Pancreas (tissue), 10 donors: ENCODE results near the gene SNRPA. TPM values are rescaled to one million over a fixed set of nuclear protein-coding genes. Genes with fewer than 3 reads are reported as not detected.

Experiments
- ATAC-seq, 4 donors: fragments of 200-7000 bp; cut with Tn5 transposase; one replicate each; pipeline versions ENCODE4 v1.8.0 to v1.9.1; 2020; ENCODE audit warnings: mild to moderate bottlenecking in 4 of 4, moderate library complexity in 4 of 4
- DNase-seq, 6 donors: peaks; one replicate each; pipeline ENCODE4 v3.0.0-alpha.2; 2020
- FAIRE-seq: peaks from 2 replicates; lab custom pipeline; 2012; peaks lifted over from hg19 to GRCh38; lab: Jason Lieb, UNC
- H3K27ac ChIP-seq, 4 donors: fragments of 200-600 bp; sonication (generic); 1 replicate in 3 of 4; 2 replicates in 1 of 4; pipeline versions ENCODE4 v1.5.0 to v1.8.0; 2020
- H3K27me3 ChIP-seq, 4 donors: fragments of 200-600 bp; one replicate each; pipeline ENCODE4 v1.8.0; 2021
- H3K36me3 ChIP-seq, 3 donors: fragments of 200-600 bp; sonication (generic) in 1 of 3; one replicate each; pipeline versions ENCODE4 v1.5.0 to v1.8.0; 2020 to 2021
- H3K4me1 ChIP-seq, 3 donors: fragments of 200-600 bp; one replicate each; pipeline ENCODE4 v1.8.0; 2021
- H3K4me3 ChIP-seq, 4 donors: fragments of 200-600 bp; sonication (generic) in 2 of 4; one replicate each; pipeline versions ENCODE4 v1.5.0 to v1.8.0; 2020 to 2021
- H3K9me3 ChIP-seq, 4 donors: fragments of 200-600 bp; one replicate each; pipeline ENCODE4 v1.8.0; 2021
- WGBS, 2 donors: extraction: QIAGEN DNeasy Blood & Tissue Kit; methylation state at CpG; one replicate each; pipeline ENCODE4 v1.1.7; 2013; 5-methylcytosine and 5-hydroxymethylcytosine counted together
- intact Hi-C, 3 donors: fragments of 100-400 bp; cut with DNase I; formaldehyde crosslinking; loops; one replicate each; pipeline versions ENCODE4 v1.11.1 to v1.14.2; 2022
- polyA plus RNA-seq, 2 donors: library from polyadenylated mRNA; stranded (reverse); fragments of 200-250 nt; gene quantifications; one replicate each; pipeline ENCODE4 v1.2.3, GENCODE V29; 2013
- total RNA-seq, 6 donors: library from RNA; stranded (reverse); fragmentation: NEBNext Ultra II Directional in 4 of 6; extraction: Animal tissue kit (Norgen Biotek cat#: 25700) in 4 of 6; gene quantifications; one replicate each; pipeline versions ENCODE4 v1.2.1 to v1.2.4, GENCODE V29; 2021 to 2023
- TF ChIP-seq, protein P1 (sequence below), 4 donors: fragments of 200-600 bp; sonication (generic) in 3 of 4; IDR thresholded peaks; one replicate each; pipeline versions ENCODE4 v1.5.0 to v1.8.0; 2021; ENCODE audit warnings: antibody characterized with exemption in 4 of 4
- donor health status: healthy with polysubstance abuse.
- donor health status: DM: no; HTN: no; CAD: no; lungs with moderate emphysema.
- donor health status: DM: no; HTN: no; CAD: no.
- donor health status: control.
- donor health status: control.
- donor health status: Bipolar disorder and iron deficiency.
- donor health status: DM: yes; HTN: yes; CAD: no.
- donor health status: DM: no; HTN: no; CAD: no.
- donor health status: DM: no; HTN: no; CAD: no.
- donor health status: DM: yes; HTN: yes; CAD: no.

The SNRPA gene
- total and polyA plus RNA-seq, 8 donors: 18.9 to 33.0 (median 26.3) TPM

- WGBS, 2 donors: 0% methylated on average over 20 of the region's 20 CpGs
- Histone ChIP-seq H3K27me3 (no peaks in the 10 kb centered on the region), H3K4me3 (peak overlapping the region; percentile 62 to 86 (median 69)), H3K36me3 (no peaks in the 10 kb centered on the region), H3K27ac (peak overlapping the region; percentile 92 to 97 (median 94)), H3K9me3 (no peaks in the 10 kb centered on the region), H3K4me1 (peaks cover 21 to 26% (median 22%) of the 10 kb centered on the region in 3 donors)
- intact Hi-C loops: no loop called here
- no peak for ATAC-seq
- peak in 2 of 6 donors; percentile 48 to 85 for DNase-seq
- TF ChIP-seq, protein P1, sequence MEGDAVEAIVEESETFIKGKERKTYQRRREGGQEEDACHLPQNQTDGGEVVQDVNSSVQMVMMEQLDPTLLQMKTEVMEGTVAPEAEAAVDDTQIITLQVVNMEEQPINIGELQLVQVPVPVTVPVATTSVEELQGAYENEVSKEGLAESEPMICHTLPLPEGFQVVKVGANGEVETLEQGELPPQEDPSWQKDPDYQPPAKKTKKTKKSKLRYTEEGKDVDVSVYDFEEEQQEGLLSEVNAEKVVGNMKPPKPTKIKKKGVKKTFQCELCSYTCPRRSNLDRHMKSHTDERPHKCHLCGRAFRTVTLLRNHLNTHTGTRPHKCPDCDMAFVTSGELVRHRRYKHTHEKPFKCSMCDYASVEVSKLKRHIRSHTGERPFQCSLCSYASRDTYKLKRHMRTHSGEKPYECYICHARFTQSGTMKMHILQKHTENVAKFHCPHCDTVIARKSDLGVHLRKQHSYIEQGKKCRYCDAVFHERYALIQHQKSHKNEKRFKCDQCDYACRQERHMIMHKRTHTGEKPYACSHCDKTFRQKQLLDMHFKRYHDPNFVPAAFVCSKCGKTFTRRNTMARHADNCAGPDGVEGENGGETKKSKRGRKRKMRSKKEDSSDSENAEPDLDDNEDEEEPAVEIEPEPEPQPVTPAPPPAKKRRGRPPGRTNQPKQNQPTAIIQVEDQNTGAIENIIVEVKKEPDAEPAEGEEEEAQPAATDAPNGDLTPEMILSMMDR (IDR thresholded peaks at IDR 0.05): no peak
- FAIRE-seq: no peak
Observed at GRCh38 chr19:40717325-40717879, 33.6 kb upstream of the SNRPA start.

DNA sequence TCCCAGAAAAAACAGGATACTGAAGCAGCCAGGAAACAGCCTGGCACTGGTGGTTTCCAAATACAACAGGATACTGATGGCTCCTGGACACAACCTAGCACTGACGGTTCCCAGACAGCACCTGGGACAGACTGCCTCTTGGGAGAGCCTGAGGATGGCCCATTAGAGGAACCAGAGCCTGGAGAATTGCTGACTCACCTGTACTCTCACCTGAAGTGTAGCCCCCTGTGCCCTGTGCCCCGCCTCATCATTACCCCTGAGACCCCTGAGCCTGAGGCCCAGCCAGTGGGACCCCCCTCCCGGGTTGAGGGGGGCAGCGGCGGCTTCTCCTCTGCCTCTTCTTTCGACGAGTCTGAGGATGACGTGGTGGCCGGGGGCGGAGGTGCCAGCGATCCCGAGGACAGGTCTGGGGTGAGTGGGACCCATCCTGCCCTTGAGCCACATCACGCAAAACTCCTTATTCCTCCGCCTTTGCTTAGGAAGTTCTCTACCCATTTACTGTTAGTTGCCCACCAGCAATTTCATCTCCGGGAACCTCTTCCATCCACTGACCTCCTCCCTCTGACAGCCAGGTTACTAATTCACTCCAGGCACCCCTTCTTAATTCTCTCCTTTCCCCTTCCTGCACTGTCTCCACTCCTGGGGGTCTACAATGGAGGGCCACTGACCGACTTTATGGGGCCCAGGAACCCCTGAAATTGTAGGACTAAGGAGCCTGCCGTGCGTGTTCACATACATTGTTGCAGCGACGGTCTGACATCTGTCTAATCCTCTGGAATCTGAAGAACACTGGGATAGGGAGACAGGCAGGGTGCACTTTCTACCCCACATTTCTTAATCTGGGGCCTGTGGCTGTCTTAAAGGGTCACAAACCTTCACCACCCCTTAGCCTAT is 32.9 kb upstream of the SNRPA start:
- H3K4me1 ChIP-seq: peaks cover 21 to 26% (median 22%) of the 10 kb centered on the region in 3 donors
- H3K36me3 ChIP-seq: no peaks in the 10 kb centered on the region
- H3K27ac ChIP-seq: peak overlapping the region; percentile 92 to 97 (median 94)
- no peaks in the 10 kb centered on the region for H3K9me3 ChIP-seq
- peak overlapping the region; percentile 62 to 86 (median 69) for H3K4me3 ChIP-seq
- DNase-seq (peak; percentile 38 to 84 (median 62)), FAIRE-seq (no peak), ATAC-seq (no peak)
- TF ChIP-seq, protein P1 (IDR thresholded peaks at IDR 0.05): no peak
- WGBS, 2 donors: 8 to 16% methylated on average over 20 of the region's 20 CpGs
- intact Hi-C loops: no loop called here
- no peaks in the 10 kb centered on the region for H3K27me3 ChIP-seq

GRCh38 chr19:40718774-40719391 is 32.1 kb upstream of the SNRPA start:
- peak; percentile 30 to 55 (median 42) for ATAC-seq
- peak overlapping the region; percentile 62 to 86 (median 69) for H3K4me3 ChIP-seq
- DNase-seq: peak; percentile 79 to 95 (median 87)
- no peaks in the 10 kb centered on the region for H3K36me3 ChIP-seq
- H3K27me3 ChIP-seq: no peaks in the 10 kb centered on the region
- intact Hi-C loops: no loop called here
- 2 to 3% methylated on average over 12 to 16 of the region's 16 CpGs for WGBS, 2 donors
- TF ChIP-seq, protein P1 (IDR thresholded peaks at IDR 0.05): no peak
- FAIRE-seq: no peak
- H3K4me1 ChIP-seq: peaks cover 21 to 26% (median 22%) of the 10 kb centered on the region in 3 donors
- peak overlapping the region; percentile 92 to 97 (median 94) for H3K27ac ChIP-seq
- H3K9me3 ChIP-seq: no peaks in the 10 kb centered on the region

GRCh38 chr19:40719414-40719894 is 31.5 kb upstream of the SNRPA start:
- TF ChIP-seq, protein P1 (IDR thresholded peaks at IDR 0.05): no peak
- WGBS, 2 donors: 26 to 31% methylated on average over 7 of the region's 7 CpGs
- DNase-seq: no peak
- ATAC-seq: no peak
- Histone ChIP-seq H3K27ac (peak overlapping the region; percentile 92 to 97 (median 94)), H3K27me3 (no peaks in the 10 kb centered on the region), H3K36me3 (no peaks in the 10 kb centered on the region), H3K4me3 (peak overlapping the region; percentile 62 to 86 (median 69)), H3K9me3 (no peaks in the 10 kb centered on the region), H3K4me1 (peaks cover 21 to 26% (median 22%) of the 10 kb centered on the region in 3 donors)
- intact Hi-C loops: no loop called here
- FAIRE-seq: no peak
